GM12874 (cell line): ENCODE measurements around the gene VPS35L.

ENCODE experiments used
- TF ChIP-seq, protein P1 (sequence below): IDR thresholded peaks from 2 replicates; pipeline ENCODE4 v1.5.1; 2011; ENCODE audit warnings: low read depth, mild to moderate bottlenecking, control low read depth, low read length, moderate library complexity; ENCODE audit not compliant: insufficient read depth

Gene VPS35L

GRCh38 chr16:19712418-19713058, 157.0 kb downstream of the VPS35L start:
- TF ChIP-seq, protein P1, sequence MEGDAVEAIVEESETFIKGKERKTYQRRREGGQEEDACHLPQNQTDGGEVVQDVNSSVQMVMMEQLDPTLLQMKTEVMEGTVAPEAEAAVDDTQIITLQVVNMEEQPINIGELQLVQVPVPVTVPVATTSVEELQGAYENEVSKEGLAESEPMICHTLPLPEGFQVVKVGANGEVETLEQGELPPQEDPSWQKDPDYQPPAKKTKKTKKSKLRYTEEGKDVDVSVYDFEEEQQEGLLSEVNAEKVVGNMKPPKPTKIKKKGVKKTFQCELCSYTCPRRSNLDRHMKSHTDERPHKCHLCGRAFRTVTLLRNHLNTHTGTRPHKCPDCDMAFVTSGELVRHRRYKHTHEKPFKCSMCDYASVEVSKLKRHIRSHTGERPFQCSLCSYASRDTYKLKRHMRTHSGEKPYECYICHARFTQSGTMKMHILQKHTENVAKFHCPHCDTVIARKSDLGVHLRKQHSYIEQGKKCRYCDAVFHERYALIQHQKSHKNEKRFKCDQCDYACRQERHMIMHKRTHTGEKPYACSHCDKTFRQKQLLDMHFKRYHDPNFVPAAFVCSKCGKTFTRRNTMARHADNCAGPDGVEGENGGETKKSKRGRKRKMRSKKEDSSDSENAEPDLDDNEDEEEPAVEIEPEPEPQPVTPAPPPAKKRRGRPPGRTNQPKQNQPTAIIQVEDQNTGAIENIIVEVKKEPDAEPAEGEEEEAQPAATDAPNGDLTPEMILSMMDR: no peak

DNA sequence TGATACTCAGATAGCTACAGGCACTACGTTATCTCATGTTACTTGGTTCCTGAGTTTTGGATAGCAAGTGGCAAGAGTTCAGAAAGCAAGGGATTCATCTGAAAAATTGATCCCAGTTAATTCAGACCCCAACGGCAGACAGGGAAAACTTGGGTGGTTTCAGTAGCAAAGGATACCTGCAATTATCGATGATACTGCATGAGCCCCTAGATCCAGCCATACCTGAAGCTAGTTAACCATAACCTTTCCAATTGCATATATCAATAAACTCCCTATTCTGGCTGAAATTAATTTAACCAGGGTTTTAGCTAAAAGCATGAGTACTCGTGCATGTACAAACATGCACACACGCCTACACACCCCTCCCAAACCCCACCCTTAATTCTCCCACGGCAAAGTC, 158.2 kb downstream of the VPS35L start:
- TF ChIP-seq, protein P1: no peak

DNA sequence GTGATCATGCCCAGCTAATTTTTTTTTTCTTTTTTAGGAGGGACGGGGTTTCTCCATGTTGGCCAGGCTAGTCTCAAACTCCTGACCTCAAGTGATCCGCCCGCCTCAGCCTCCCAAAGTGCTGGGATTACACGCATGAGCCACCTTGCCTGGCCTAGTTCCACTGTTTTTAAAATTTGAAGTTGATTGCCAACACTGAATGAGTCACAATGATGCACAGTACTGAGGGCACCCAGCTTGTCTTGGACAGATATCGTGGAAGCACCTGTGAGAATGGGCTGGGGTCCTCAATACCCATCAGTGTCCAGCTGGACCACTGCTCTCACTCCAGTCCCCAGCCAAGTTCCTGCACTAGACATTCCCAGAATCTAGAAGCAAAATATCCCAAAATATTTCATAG, 160.1 kb downstream of the VPS35L start:
- TF ChIP-seq, protein P1: no peak

GRCh38 chr16:19716183-19716582, 160.7 kb downstream of the VPS35L start:
- TF ChIP-seq, protein P1: no peak

GRCh38 chr16:19717314-19717713, 161.8 kb downstream of the VPS35L start:
- TF ChIP-seq, protein P1: no peak

GRCh38 chr16:19717741-19718623, 162.5 kb downstream of the VPS35L start, which contains the start of the genes IQCK and KNOP1:
IQCK (plus strand) TSS chr16:19718271; CDS start chr16:19718307, 36 bp downstream.
KNOP1 (minus strand) TSS chr16:19718227; CDS start chr16:19715035, 3,192 bp downstream.
- TF ChIP-seq, protein P1: 0 out of 2 replicates have a peak, but pooled peaks have one; percentile 1

DNA sequence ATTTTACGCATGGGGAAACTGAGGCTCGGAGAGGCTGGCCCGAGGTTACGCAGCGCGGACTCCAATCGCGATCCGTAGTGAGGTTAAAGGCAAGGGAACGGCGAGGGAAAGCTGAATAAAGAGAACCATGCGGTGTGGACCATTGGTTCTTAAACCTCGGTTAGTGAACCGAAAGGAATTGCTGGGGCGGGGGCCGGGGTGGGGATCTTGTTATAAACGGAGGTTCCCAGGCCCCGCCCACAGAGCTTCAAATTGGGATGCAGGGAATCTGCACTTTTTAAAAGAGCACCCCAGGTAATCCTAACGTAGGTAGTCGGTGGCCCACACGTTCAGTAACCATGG, 163.1 kb downstream of the VPS35L start:
- TF ChIP-seq, protein P1: no peak
